GF-D8 (cell line): ENCODE results near the gene C5orf52.
"Not testable (repeated sequence)": the region's sequence is repeated elsewhere in the genome, so short reads cannot be mapped to it uniquely, and the experiment has no call there.

ENCODE experiments used
- DNase-seq: peaks from one replicate; lab custom pipeline; 2025; lab: John Stamatoyannopoulos, UW

The C5orf52 gene

DNA sequence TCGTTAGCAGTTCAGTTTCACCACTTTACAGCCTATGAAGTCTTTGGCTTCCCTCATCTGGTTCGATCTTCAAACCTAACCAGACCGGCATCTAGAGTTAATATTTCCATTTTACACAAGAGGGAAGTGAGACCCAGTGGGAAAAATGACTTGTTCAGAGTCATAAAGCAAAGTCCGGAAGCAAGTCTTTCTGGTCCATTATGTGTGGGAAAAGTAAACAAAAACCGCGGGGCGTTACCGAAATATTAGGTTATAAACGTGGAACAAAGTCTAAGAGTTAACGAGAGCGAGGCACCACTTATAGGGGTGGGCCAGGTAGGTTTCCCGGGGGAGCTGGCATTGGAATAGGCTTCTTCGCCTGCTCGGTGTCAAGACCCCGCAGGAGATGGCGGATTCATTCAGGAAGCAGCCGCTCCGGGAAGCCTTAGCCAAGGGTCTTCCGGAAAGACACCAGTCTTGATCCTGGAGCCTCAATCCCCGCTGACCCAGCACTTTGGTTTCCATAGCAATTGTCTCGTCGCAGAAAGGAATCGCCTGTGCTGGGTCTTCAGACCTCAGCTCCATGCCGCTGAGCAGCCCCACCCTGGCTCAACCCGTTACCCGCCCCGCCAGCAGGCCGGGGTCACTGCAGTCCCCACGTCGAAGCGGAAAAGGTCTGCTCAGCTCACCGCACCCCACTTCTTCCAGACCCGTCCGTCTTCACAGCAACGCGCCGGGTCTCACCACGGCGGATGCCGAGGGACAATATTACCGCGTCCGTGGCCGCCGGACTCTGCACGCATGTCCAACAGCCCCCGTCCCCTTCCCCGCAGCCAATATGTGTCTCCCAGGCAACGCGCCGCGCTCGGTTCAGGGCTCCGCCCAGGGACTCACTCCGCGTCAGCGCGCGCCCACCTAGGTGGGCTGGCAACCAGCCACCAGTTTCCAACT is at the start of gene C5orf52:
C5orf52 (plus strand) TSS at position 872 of the 930 bp plus-strand sequence. CDS start 82 bp downstream, outside the sequence.
- no peak for DNase-seq

DNA sequence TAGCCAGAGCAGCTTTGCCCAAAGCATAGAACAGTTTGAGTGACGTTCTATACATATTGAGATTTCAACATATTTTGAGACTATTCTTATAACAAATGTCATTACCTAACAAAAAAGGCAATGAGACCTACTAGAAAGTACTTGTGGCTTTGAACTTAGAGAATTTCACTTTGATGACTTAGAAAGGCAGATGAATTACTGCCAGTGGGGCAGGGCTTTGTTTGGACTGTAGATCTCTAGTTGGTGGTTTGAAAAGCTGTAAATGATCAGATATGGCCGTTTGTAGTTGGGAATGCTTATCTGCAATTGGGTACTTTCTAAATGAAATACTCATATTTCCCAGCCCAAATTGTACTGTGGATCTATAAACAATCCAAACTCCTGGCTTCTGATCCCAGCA is 47.2 kb upstream of the C5orf52 start:
- no peak for DNase-seq

DNA sequence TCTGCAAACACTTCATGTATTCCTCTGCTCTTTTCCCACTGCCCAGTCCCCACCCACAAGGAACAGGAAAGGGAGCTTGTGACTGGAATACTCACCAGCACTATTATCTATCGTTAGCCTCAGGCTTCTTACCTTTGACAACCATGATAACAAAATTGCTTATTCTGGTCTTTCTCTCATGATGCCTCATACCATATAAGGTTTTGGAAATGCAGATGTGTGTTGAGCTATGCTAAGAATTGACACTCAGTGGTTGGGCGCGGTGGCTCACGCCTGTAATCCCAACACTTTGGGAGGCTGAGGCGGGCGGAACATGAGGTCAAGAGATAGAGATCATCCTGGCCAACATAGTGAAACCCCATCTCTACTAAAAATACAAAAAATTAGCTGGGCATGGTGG is 44.5 kb upstream of the C5orf52 start:
- no peak for DNase-seq

DNA sequence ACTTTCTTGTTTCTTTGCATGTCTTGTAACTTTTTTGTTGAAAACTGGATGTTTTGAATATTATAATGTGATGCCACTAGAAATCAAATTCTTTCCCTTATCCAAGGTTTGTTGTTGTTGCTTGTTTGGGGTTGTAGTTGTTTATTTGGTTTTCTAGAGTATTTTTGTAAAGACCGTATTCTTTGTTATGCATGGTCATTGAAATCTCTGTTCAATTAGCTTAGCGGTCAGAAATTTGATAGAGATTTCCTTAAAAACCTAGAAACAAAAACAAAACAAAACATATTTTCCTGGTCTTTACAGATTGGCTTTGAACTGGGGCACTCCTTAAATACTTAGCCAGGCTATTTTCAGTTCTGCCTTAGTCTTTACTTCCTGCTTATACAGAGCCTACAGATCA is 41.0 kb upstream of the C5orf52 start:
- no peak for DNase-seq

DNA sequence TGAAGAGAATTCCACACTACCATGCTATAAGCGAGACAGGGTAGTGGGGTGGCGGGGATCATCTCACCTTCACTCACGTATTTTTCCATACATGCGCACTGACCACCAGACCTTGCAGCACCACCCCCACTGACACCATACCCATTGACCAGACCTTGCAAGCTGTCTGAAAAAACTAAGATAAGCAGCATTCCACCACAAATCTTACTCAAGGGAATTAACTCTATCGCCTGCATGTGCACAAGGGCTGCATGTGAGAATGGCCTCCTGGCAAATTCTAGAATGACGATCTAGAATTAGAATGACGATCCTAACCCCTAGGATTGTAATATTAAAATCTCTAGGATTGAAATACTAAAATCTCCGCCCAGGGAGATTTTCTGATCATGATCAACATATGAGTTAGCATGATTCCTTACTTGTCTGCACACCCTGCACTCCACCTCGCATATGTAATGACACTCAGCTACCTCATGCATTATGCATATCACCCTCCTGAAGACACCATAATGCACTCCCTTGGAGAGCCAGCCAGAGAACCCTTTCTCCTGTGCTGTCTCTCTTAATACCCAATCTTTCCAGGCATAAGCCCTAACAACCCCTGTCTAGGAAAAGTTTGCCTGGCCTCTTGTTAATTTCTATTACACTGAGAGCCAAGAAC is 30.8 kb upstream of the C5orf52 start:
- no peak for DNase-seq

DNA sequence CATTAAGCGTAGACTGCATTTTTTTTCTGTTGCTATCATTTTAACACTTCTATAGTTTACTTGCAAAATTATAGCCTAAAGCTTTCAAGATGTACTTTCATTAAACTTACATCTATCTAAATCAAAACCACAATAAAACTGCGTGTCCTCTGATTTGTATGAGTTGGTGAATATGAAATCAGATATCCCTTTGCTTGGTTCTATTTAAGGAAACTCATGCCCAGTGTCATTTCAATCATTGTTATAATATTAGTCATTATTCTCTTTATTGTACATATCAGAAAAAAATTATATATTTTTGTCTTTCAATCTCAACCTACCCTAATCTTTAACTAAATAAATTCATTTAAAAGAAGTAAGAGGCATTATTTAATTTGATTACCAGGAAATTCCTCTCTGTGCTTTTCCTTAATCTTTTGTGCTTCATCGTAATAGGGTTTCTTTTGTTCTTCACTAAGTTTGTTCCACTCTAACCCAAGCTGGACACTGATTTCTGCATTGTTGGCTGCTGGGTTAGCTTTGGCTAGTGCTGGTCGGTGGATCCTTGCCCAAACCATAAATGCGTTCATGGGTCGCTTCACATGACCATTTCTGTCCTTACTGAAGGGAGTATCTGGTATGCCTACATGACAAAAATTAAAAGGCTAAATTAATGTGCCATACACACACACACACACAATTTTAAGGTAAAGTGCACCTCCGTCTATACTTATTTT is 22.9 kb upstream of the C5orf52 start:
- no peak for DNase-seq

DNA sequence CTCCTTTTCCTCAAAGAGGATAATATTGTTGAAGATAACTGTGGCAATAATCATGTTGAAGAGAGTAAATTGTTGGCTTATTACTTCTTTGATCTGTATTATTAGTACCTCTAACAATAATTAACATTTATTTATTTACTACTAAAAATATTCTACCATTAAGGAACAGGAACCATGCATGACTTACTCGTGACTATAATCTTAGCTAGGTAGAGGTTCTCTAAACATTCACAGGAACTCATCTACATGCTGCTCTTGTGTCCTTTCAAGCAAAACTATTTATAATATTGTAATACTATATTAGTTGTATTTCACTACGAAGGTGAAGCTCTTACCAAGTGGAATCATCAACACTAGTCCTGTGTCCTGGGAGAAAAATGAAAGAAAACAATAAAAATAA is 22.2 kb upstream of the C5orf52 start:
- DNase-seq = no peak

DNA sequence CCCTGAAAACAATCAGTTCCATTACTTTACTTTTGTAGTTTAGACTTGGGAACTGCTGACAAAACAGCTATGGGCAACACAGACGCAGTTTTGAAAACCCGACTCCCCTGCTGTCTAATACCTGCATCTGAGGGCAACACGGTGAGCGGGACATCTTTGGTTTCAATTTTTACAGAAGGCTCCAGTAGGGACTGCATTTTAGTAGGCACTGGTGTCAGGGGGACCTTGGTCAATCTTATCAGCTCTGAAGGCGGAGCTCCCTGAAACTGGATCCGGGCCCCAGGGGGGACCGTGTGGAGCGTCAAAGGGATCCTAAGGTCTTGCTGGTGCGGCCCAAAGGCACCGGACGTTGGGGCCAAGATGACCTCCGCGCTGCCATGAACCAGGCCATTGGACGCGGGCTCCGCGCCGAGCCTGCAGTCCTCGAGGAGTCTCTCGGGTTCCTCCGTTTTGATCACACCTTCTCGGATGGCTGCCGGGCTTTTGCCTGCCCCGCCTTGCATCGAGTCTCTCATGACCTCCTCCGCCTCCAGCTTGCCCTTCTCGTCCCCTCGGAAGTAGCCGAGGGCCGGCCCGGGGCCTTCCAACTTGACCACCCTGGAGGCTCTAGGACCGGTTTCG is 20.2 kb upstream of the C5orf52 start:
- DNase-seq = no peak

DNA sequence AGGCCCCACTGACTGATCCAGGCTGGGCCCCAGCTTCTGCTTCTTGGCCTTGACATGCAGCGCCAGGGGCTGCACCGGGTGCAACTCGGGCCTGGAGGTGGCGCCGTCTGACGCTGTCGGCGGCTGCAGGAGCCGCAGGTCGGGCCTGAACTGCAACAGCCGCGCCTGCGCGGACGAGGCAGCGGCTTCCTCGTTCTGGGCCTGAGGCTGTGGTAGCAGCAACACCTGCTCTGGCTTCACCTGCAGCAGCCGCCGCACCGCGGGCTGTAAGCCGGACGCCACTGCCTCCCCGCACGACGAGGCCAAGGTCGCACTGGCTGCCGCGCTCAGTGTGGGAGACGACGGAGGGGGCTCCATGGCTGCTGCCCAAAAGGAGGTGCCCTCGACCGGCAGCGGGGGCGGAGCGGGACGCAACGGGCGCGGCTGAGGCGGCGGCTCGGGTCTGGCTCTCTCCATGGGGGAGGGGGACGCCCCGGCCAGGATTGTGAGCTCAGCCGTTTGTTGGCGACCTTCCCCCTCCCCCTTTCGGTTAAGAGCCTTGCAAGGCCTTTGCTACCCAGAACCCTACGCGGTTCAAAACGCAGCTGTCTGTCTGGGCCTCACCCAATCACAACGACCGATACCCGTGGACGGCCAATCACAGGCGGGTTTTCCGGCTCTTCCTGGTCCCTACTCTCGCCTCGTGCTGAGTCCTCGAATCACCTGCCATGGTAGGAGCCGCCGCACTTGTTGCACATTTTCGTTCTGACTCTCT is 19.5 kb upstream of the C5orf52 start:
- DNase-seq = no peak

DNA sequence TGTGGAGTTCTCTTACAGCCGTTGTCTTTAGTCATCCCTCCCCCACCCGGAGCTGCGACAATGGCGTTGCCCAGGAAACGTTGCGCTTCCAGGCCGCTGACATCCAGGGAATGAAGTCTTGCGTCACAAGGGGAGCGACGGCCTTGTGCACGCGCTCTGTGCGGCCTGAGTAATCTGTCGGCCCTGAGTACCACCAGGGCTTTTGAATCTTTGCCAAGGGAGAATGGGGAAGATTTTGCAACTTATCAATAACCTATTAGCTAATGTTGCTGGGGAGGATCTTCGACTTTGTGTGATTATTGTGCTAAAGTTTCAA is 19.0 kb upstream of the C5orf52 start, which contains the start of gene SOX30:
SOX30 (minus strand) TSS at position 62 of the 316 bp plus-strand sequence. CDS start 360 bp downstream, outside the sequence.
- DNase-seq = no peak

DNA sequence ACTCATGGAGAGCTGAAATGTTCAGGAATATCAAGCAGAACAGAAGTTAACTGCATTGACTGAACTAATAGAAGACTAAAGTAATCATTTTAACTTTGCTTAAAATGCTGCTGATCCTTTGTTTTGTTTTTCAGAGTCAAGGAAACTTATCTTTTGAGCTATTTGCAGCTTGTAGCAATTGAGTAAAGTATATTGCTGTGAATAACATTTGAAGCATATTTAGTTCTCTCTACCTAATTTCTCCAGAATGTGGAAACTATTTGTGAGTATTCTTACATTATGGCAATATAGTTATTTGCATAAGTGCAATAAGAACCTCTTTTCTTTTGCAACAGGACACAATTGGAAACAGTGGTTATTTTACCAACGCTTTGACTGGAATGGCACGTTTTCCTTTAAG is 13.8 kb upstream of the C5orf52 start:
- no peak for DNase-seq

DNA sequence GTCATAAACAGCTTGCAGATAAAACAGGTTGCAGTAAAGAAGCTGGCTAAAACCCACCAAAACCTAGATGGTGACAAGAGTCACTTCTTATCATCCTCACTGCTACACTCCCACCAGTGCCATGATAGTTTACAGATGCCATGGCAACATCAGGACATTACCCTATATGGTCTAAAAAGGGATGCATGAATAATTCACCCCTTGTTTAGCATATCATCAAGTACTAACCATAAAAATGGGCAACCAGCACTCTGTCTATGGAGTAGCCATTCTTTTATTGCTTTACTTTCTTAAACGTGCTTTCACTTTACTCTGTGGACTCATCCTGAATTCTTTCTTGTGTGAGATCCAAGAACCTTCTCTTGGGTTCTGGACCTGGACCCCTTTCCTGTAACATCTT is 12.4 kb upstream of the C5orf52 start:
- DNase-seq = no peak

DNA sequence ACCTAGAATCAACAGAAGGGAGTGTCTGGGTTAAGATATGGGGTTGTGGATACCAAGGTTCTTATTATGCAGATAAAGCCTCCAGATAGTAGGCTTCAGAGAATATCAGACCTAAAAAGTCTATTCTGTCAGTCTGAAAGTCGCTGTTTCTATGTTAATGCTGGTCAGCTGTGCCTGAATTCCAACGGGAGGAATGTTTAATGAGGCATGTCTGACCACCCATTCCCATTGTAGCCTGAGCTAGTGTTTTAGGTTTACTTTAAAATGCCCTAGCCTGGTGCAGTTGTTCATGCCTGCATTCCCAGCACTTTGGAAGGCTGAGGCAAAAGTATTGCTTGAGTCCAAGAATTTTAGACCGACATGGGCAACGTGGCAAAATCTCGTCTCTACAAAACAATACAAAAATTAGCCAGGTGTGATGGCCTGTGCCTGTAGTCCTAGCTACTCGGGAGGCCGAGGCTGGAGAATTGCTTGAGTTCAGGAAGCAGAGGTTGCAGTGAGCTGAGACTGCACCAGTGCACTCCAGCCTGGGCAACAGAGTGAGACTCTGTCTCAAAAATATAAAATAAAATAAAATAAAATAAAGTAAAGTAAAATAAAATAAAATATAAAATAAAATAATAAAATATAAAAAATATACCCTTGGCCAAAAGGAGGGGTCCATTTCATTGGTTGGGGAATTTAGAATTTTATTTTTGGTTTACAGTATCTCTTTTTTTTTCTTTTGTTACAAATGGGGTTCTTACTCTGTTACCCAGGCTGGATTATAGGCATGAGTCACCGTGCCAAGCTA is 11.3 kb upstream of the C5orf52 start:
- no peak for DNase-seq

DNA sequence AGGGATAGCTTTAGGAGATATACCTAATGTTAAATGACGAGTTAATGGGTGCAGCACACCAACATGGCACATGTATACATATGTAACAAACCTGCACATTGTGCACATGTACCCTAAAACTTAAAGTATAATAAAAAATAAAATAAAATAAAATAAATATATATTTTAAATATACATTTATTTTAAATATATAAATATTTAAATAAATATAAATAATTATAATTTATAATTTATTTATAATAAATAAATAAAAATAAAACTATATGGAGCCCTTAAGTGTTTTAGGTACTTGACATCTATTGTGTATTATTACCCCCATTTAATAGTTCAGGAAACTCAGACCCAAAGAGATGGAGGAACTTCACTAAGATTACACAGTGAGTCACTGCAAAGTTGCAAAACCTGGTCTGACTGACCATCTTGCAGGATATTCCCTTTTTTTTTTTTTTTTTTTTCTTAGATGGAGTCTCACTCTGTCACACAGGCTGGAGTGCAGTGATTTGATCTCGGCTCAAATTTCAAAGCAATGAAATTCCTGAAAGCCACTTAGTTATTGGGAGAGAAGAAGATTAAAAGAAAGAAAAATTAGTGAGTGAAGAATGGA is 5.8 kb upstream of the C5orf52 start:
- no peak for DNase-seq

DNA sequence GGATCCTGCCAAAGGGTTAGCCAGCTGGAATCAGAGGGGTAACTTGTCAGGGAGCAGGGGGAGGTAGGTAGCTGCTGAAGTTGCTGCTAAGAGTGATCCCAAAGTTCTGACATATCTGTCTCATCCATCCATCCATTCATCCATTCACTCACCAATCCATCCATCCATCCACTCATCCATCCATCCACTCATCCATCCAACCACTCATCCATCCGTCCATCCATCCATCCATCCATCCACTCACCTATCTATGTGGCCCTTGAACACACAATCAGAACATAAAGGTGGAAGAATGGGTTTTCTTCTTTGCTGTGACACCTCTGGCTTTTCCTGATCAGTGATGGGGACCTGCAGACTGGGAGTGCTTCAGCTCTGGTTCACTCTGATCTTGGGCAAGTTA is 3.0 kb upstream of the C5orf52 start:
- no peak for DNase-seq

DNA sequence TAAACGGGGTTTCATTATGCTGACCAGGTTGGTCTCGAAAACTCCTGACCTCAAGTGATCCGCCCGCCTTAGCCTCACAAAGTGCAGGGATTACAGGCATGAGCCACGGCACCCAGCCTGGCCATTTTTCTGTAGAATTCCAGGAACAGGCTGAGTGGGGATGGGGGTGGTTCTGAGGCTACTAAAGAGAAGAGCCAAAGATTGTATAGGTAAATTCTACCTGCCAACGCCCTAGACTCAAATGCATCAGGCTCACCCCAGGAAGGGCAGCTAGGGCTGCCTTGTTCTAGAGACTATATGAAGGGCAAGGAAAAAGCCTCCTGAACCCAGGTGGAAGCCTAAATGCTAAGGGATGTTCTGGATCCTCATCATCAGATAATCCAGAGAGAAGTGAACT is 1.6 kb upstream of the C5orf52 start:
- no peak for DNase-seq

DNA sequence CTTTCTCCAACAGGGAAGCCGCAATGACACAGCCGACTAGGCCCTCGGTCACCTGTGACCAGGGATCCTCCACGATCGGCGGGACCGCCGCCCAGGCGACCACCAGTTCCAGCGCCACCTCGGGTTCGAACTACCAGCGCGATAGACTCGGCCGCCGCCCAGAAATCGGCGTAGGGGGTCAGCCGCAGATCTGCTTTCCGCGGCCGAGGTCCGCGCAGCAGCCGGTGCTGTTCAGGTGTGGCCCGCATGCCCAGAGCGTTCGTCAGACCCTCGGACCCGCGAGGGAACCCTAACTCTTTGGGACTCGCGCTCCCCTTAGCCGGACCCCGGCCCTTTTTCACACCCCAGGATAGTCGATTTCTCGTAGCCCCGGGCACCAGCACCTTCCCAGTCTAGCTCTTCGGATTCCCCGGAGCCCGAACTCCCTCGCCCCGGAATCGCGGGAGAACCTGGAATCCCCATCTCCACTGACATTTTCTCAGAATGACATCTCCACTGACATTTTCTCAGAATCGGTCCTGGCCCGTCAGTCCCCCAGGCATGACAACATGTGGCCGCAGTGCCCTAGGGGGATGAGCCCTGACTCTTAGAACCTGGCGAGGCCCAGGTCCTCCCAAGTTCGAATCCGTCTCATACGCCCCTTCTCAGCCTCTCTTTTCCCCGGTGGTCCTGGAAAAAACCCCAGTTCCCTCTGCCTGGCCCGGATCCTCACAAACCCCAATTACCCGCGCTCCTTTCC is 428 bp downstream of the C5orf52 start:
- no peak for DNase-seq

DNA sequence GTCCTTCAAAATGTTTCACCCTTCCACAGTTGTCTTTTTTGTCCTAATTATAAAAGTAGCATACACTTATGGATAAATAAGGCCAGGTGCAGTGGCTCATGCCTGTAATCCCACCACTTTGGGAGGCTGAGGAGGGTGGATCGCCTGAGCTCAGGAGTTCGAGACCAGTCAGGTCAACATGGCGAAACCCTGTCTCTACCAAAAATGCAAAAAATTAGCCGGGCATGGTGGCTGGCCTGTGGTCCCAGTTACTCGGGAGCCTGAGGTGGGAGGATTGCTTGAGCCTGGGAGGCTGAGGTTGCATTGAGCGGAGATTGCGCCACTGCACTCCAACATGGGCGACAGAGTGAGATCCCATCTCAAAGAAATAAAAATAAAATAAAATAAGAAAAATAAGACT is 1.6 kb downstream of the C5orf52 start:
- no peak for DNase-seq

DNA sequence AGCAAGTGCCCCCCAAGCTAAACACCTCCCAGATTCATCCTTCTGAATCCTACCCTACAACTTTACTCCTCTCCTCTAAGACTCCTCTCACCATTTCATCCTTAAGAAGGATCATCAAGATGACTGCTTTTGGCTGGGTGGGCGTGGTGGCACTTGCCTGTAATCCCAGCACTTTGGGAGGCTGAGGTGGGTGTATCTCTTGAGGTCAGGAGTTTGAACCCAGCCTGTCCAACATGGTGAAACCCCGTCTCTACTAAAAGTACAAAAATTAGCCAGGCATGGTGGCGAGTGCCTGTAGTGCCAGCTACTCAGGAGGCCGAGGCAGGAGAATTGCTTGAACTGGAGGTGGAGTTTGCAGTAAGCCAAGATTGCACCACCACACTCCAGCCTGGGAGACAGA is 3.0 kb downstream of the C5orf52 start:
- DNase-seq = not testable (repeated sequence)

DNA sequence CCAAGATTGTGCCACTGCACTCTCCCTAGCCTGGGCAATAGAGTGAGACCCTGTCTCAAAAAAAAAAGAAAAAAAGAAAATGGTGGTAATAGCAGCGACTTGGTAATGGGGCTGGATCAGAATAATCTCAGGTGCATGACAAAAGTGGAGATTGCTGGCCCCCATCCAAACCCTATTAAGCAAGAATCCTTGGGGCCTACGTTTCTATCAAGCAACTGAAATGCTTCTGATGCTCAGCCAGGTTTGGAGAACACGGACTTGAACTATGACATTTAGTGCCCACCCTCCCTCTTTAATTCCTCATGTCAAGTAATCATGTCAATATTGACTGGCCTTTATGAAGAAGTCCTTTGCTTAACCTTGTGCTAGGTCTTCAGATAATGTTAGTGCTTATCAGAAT is 6.6 kb downstream of the C5orf52 start:
- no peak for DNase-seq
